ENCODE measurements around the gene DPP4. TPM values are rescaled to one million over a fixed set of nuclear protein-coding genes. Genes with fewer than 3 reads are reported as not detected.

DPP4 gene
- total RNA-seq, 1 experiment from 2014 or later: 2.8 TPM

GRCh38 chr2:161976917-161977316 lies 97.1 kb downstream of the DPP4 start:
- Histone ChIP-seq H4K8ac (replicated peaks; ENCODE audit: insufficient read length, low read depth, low read length) (no peak overlapping the region), H3K27ac (ENCODE audit: insufficient read length, low read depth, low read length) (no peak overlapping the region), H3K9me3 (ENCODE audit: control insufficient read depth, low read depth, low read length) (no peaks in the 10 kb centered on the region), H3K23ac (ENCODE audit: insufficient read length, low read depth, low read length) (no peak overlapping the region), H3K79me2 (ENCODE audit: insufficient read depth, low read length) (no peaks in the 10 kb centered on the region), H3K9ac (ENCODE audit: extremely low read depth, insufficient read length, low read length) (no peak overlapping the region), H4K5ac (ENCODE audit: insufficient read length, low read depth, low read length) (no peak overlapping the region), H2BK120ac (ENCODE audit: low read depth, low read length, poor library complexity, severe bottlenecking) (no peak overlapping the region), H2AK5ac (ENCODE audit: insufficient read length, low read length) (no peak overlapping the region), H3K79me1 (ENCODE audit: insufficient read depth, low read depth, low read length, poor library complexity, severe bottlenecking) (no peaks in the 10 kb centered on the region), H4K20me1 (ENCODE audit: control insufficient read depth, insufficient read depth, insufficient read length) (no peaks in the 10 kb centered on the region), H2BK5ac (ENCODE audit: insufficient read length, low read length) (no peak overlapping the region), H3K4ac (ENCODE audit: low read depth, low read length) (no peak overlapping the region), H3K14ac (ENCODE audit: insufficient read depth, low read length) (no peak overlapping the region), H3K18ac (ENCODE audit: insufficient read length, low read depth, low read length) (no peak overlapping the region), H2AFZ (ENCODE audit: low read length) (no peak overlapping the region), H2BK15ac (ENCODE audit: low read depth, low read length) (no peak overlapping the region), H2BK12ac (ENCODE audit: insufficient read length, low read depth, low read length) (no peak overlapping the region), H3T11ph (ENCODE audit: low read length) (no peak overlapping the region), H3K27me3 (ENCODE audit: insufficient read depth, low read length) (no peaks in the 10 kb centered on the region), H3K23me2 (ENCODE audit: insufficient read length, low read depth, low read length, poor library complexity, severe bottlenecking) (no peaks in the 10 kb centered on the region), H2BK20ac (ENCODE audit: low read depth, low read length, poor library complexity, severe bottlenecking) (no peak overlapping the region), H3K56ac (ENCODE audit: insufficient read length, low read depth, low read length) (no peak overlapping the region), H3K4me1 (ENCODE audit: insufficient read depth, low read length) (peaks cover 2% of the 10 kb centered on the region; the same call in 1 of the 2 replicates), H3K4me2 (ENCODE audit: insufficient read depth, insufficient read length, low read length) (no peak overlapping the region), H4K91ac (ENCODE audit: insufficient read length, low read depth, low read length) (no peak overlapping the region)
- no peak overlapping the region for H3K27ac Mint-ChIP-seq
- peaks cover 3 to 8% of the 10 kb centered on the region in 2 experiments for H3K4me1 Mint-ChIP-seq
- H3K9me3 Mint-ChIP-seq: no peaks in the 10 kb centered on the region
- no peaks in the 10 kb centered on the region for H3K36me3 Mint-ChIP-seq (ENCODE audit: insufficient read depth in 1 of 3, low read depth in 3 of 3)
- no peak overlapping the region for H3K4me3 Mint-ChIP-seq
- DNase-seq: no peak
- H3K27me3 Mint-ChIP-seq (ENCODE audit: low read depth): no peaks in the 10 kb centered on the region
- TF ChIP-seq CTCF (conservative IDR thresholded peaks at IDR 0.05): no peak

All from H9 (cell line).